Activated CD4-positive, alpha-beta T cell treated with anti-CD3 and anti-CD28 coated beads, Interleukin-2, amount 10 ng/mL, durations not matched to agents 24 days and 14 days (primary cell): ENCODE results near the gene AS3MT. TPM values are rescaled to one million over a fixed set of nuclear protein-coding genes. Genes with fewer than 3 reads are reported as not detected.

Experiments used
- DNase-seq: peaks from one replicate; pipeline ENCODE4 v3.0.0; 2022
- H3K27ac Mint-ChIP-seq: one replicate; pipeline ENCODE4 v1.8.0; 2022; ENCODE audit warnings: mild to moderate bottlenecking, mixed read lengths
- H3K27me3 Mint-ChIP-seq: one replicate; pipeline ENCODE4 v1.8.0; 2022; ENCODE audit warnings: mixed read lengths
- H3K36me3 Mint-ChIP-seq: one replicate; pipeline ENCODE4 v1.8.0; 2022; ENCODE audit warnings: low read depth, mild to moderate bottlenecking, mixed read lengths
- H3K4me1 Mint-ChIP-seq: one replicate; pipeline ENCODE4 v1.8.0; 2021; ENCODE audit warnings: mixed read lengths
- H3K4me3 Mint-ChIP-seq: one replicate; pipeline ENCODE4 v1.8.0; 2022; ENCODE audit warnings: mild to moderate bottlenecking, moderate library complexity, mixed read lengths
- H3K9me3 Mint-ChIP-seq: one replicate; pipeline ENCODE4 v1.8.0; 2021; ENCODE audit warnings: mixed read lengths
- intact Hi-C: fragments of 100-400 bp; cut with micrococcal nuclease; formaldehyde crosslinking; loops from one replicate; pipeline ENCODE4 v1.15.1; 2023
- total RNA-seq: library from RNA; stranded (reverse); gene quantifications from 2 replicates; pipeline ENCODE4 v1.2.3, GENCODE V29; 2022

Gene AS3MT
- total RNA-seq, 1 donor from 2014 or later, result 0.79 TPM

- Mint-ChIP-seq H3K36me3 (no peaks in the 10 kb centered on the region), H3K27me3 (peaks cover 2% of the 10 kb centered on the region), H3K9me3 (no peaks in the 10 kb centered on the region), H3K4me1 (peaks cover 4% of the 10 kb centered on the region), H3K4me3 (no peak overlapping the region), H3K27ac (no peak overlapping the region)
- DNase-seq, result no peak
- intact Hi-C loops, result no loop called here
Measured at GRCh38 chr10:102941401-102941800, 72.1 kb downstream of the AS3MT start.

- no peak for DNase-seq
- Mint-ChIP-seq H3K27ac (no peak overlapping the region), H3K36me3 (no peaks in the 10 kb centered on the region), H3K4me1 (no peaks in the 10 kb centered on the region), H3K9me3 (no peaks in the 10 kb centered on the region), H3K4me3 (no peak overlapping the region), H3K27me3 (peaks cover 2% of the 10 kb centered on the region)
- intact Hi-C loops, result no loop called here
Measured at GRCh38 chr10:102945449-102945848, 76.2 kb downstream of the AS3MT start.

- Mint-ChIP-seq H3K27ac (no peak overlapping the region), H3K9me3 (no peaks in the 10 kb centered on the region), H3K4me3 (no peak overlapping the region), H3K36me3 (no peaks in the 10 kb centered on the region), H3K27me3 (peaks cover 2% of the 10 kb centered on the region), H3K4me1 (no peaks in the 10 kb centered on the region)
- intact Hi-C loops, result no loop called here
- DNase-seq, result no peak
Measured at GRCh38 chr10:102945962-102946361, 76.7 kb downstream of the AS3MT start.

GRCh38 chr10:102946992-102947391, 77.7 kb downstream of the AS3MT start:
- no peaks in the 10 kb centered on the region for H3K36me3 Mint-ChIP-seq
- H3K9me3 Mint-ChIP-seq, result no peaks in the 10 kb centered on the region
- intact Hi-C loops, result no loop called here
- H3K27ac Mint-ChIP-seq, result no peak overlapping the region
- no peak for DNase-seq
- H3K27me3 Mint-ChIP-seq, result peaks cover 2% of the 10 kb centered on the region
- H3K4me1 Mint-ChIP-seq, result no peaks in the 10 kb centered on the region
- no peak overlapping the region for H3K4me3 Mint-ChIP-seq

- no peak for DNase-seq
- Mint-ChIP-seq H3K27ac (no peak overlapping the region), H3K4me1 (no peaks in the 10 kb centered on the region), H3K36me3 (no peaks in the 10 kb centered on the region), H3K4me3 (no peak overlapping the region), H3K27me3 (peaks cover 2% of the 10 kb centered on the region), H3K9me3 (no peaks in the 10 kb centered on the region)
- intact Hi-C loops, result no loop called here
Measured at GRCh38 chr10:102948176-102948575, 78.9 kb downstream of the AS3MT start.

GRCh38 chr10:102948786-102949185, 79.5 kb downstream of the AS3MT start:
- H3K9me3 Mint-ChIP-seq, result no peaks in the 10 kb centered on the region
- no peak overlapping the region for H3K27ac Mint-ChIP-seq
- H3K27me3 Mint-ChIP-seq, result peaks cover 2% of the 10 kb centered on the region
- DNase-seq, result no peak
- H3K36me3 Mint-ChIP-seq, result no peaks in the 10 kb centered on the region
- no peaks in the 10 kb centered on the region for H3K4me1 Mint-ChIP-seq
- intact Hi-C loops, result no loop called here
- H3K4me3 Mint-ChIP-seq, result no peak overlapping the region

GRCh38 chr10:102949916-102950315, 80.6 kb downstream of the AS3MT start:
- intact Hi-C loops, result no loop called here
- Mint-ChIP-seq H3K27me3 (peaks cover 2% of the 10 kb centered on the region), H3K4me3 (no peak overlapping the region), H3K9me3 (no peaks in the 10 kb centered on the region), H3K36me3 (no peaks in the 10 kb centered on the region), H3K4me1 (no peaks in the 10 kb centered on the region), H3K27ac (no peak overlapping the region)
- DNase-seq, result no peak

GRCh38 chr10:102951316-102951715, 82.0 kb downstream of the AS3MT start:
- no peaks in the 10 kb centered on the region for H3K27me3 Mint-ChIP-seq
- H3K4me3 Mint-ChIP-seq, result no peak overlapping the region
- no peaks in the 10 kb centered on the region for H3K4me1 Mint-ChIP-seq
- intact Hi-C loops, result no loop called here
- DNase-seq, result no peak
- no peak overlapping the region for H3K27ac Mint-ChIP-seq
- no peaks in the 10 kb centered on the region for H3K36me3 Mint-ChIP-seq
- no peaks in the 10 kb centered on the region for H3K9me3 Mint-ChIP-seq

Other genes with a start within 250 kb of the AS3MT start
- 85.5 and 85.7 TPM in 2 replicates for gene TRIM8, start 225.0 kb upstream of the AS3MT start, total RNA-seq
- 6.3 and 6.4 TPM in 2 replicates for gene ARL3, start 155.1 kb upstream of the AS3MT start, total RNA-seq
- 38.7 TPM in 2 replicates for gene SFXN2, start 154.8 kb upstream of the AS3MT start, total RNA-seq
- 15.6 and 15.8 TPM in 2 replicates for gene WBP1L, start 125.5 kb upstream of the AS3MT start, total RNA-seq
- not detected in 2 replicates for gene CYP17A1, start 32.1 kb upstream of the AS3MT start, total RNA-seq
- gene BORCS7, start 15.2 kb upstream of the AS3MT start, total RNA-seq, result 8.1 and 9.8 TPM in 2 replicates
- gene CNNM2, start 48.8 kb downstream of the AS3MT start, total RNA-seq, result 5.6 and 6.7 TPM in 2 replicates